GM21529 (cell line): Measurements from ENCODE around the gene RPP25L.
A peak's percentile ranks its signal among the peaks of the same experiment; 100 is the strongest.

Experiments used
- ATAC-seq: cut with Tn5 transposase; IDR thresholded peaks from one replicate; pipeline ENCODE4 v1.9.1; 2021; ENCODE audit not compliant: unreplicated experiment

The RPP25L gene

GRCh38 chr9:34638138-34638445 lies 26.2 kb upstream of the RPP25L start:
- ATAC-seq: no peak

- peak; percentile 82 for ATAC-seq
Observed at GRCh38 chr9:34637356-34638137, 25.6 kb upstream of the RPP25L start, which contains the start of gene SIGMAR1. TSS of gene SIGMAR1 (minus strand) at chr9:34637787. CDS start at chr9:34637697, 90 bp downstream.

GRCh38 chr9:34636791-34637355 lies 25.0 kb upstream of the RPP25L start:
- ATAC-seq: peak; percentile 20

GRCh38 chr9:34635556-34635955 lies 23.7 kb upstream of the RPP25L start:
- no peak for ATAC-seq

- ATAC-seq: no peak
Observed at GRCh38 chr9:34634551-34635248, 22.8 kb upstream of the RPP25L start.

- peak; percentile 40 for ATAC-seq
Observed at GRCh38 chr9:34633851-34634550, 22.1 kb upstream of the RPP25L start.

GRCh38 chr9:34633166-34633565 lies 21.3 kb upstream of the RPP25L start:
- no peak for ATAC-seq

- ATAC-seq: no peak
Observed at GRCh38 chr9:34630402-34631154, 18.7 kb upstream of the RPP25L start.

- no peak for ATAC-seq
Observed at GRCh38 chr9:34629491-34629808, 17.6 kb upstream of the RPP25L start.

GRCh38 chr9:34628656-34629490 lies 17.0 kb upstream of the RPP25L start, which contains the start of gene ARID3C:
TSS of gene ARID3C (minus strand) at chr9:34629066. CDS start at chr9:34628014, 1,052 bp downstream.
- peak; percentile 60 for ATAC-seq

- no peak for ATAC-seq
Observed at GRCh38 chr9:34627716-34628655, 16.1 kb upstream of the RPP25L start.

GRCh38 chr9:34625186-34625486 lies 13.2 kb upstream of the RPP25L start:
- ATAC-seq: no peak

- no peak for ATAC-seq
Observed at GRCh38 chr9:34624475-34625185, 12.7 kb upstream of the RPP25L start.

- no peak for ATAC-seq
Observed at GRCh38 chr9:34623374-34624235, 11.7 kb upstream of the RPP25L start.

GRCh38 chr9:34620061-34620994 lies 8.4 kb upstream of the RPP25L start, which contains the start of gene DCTN3:
TSS of gene DCTN3 (minus strand) at chr9:34620495. CDS start at chr9:34620464, 31 bp downstream.
- peak; percentile 100 for ATAC-seq

- no peak for ATAC-seq
Observed at GRCh38 chr9:34615132-34615531, 3.2 kb upstream of the RPP25L start.
